IPS-18a (cell line): ENCODE data around the gene GDA.

Source experiments
- H3K27ac ChIP-seq: one replicate; pipeline ENCODE4 v1.5.1; 2013; ENCODE audit warnings: low read length
- H3K27me3 ChIP-seq: one replicate; pipeline ENCODE4 v1.6.1; 2013; ENCODE audit warnings: mild to moderate bottlenecking, low read length; ENCODE audit not compliant: control insufficient read depth, insufficient read depth
- H3K36me3 ChIP-seq: one replicate; pipeline ENCODE4 v1.6.1; 2013; ENCODE audit warnings: low read depth, low read length; ENCODE audit not compliant: control insufficient read depth
- H3K4me1 ChIP-seq: one replicate; pipeline ENCODE4 v1.6.1; 2013; ENCODE audit warnings: low read depth, low read length; ENCODE audit not compliant: control insufficient read depth
- H3K4me3 ChIP-seq: one replicate; pipeline ENCODE4 v1.5.1; 2013; ENCODE audit warnings: low read length
- H3K9ac ChIP-seq: one replicate; pipeline ENCODE4 v1.6.1; 2013; ENCODE audit warnings: mild to moderate bottlenecking, low read length, moderate library complexity
- H3K9me3 ChIP-seq: one replicate; pipeline ENCODE4 v1.6.1; 2013; ENCODE audit warnings: low read depth, low read length; ENCODE audit not compliant: control insufficient read depth

Gene GDA

DNA sequence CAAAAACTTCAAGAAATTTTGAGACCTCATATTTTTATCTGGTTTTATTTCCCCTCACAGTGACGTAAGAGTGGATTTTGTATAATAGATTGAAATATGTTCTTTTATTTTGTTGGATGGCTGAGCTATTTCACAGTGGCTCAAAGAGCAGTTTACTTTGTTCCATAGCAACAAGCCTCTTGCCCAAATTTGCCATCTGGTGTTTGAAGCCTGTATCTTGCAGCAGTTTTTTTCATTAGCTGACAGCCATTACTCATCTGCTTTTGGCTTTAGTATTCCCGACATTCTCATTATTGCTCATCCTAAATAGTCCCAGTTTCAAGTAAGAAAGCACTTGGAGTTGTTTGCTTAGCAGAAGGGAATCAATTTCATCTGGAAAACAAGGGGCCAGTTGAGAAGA, 36.3 kb downstream of the GDA start:
- Histone ChIP-seq H3K4me3 (no peak overlapping the region), H3K4me1 (no peaks in the 10 kb centered on the region), H3K27ac (no peak overlapping the region), H3K9ac (no peak overlapping the region), H3K27me3 (no peaks in the 10 kb centered on the region), H3K36me3 (no peaks in the 10 kb centered on the region), H3K9me3 (peaks cover 5% of the 10 kb centered on the region)

DNA sequence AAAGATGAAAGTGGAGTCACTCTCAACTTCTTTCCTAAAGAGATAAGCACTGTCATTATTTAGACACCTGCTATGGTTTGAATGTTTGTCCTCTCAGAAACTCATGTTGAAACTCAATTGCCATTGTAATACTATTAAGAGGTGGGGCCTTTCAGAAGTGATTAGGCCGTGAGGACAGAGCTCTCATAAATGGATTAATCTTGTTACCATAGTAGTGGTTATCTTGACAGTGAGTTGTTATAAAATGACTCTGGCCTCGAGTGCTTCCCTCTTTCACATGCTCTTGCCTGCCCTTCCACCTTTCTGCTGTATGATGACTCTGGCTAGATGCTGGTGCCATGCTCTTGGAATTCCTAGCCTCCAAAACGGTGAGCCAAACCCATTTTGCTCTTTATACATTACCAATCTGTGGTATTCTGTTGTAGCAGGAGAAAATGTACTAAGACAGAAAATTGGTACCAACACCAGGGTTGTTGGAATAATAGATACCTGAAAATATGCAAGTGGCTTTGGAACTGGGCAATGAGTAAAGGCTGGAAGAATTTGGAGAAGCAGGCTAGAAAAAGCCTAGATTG, 38.0 kb downstream of the GDA start:
- no peaks in the 10 kb centered on the region for H3K27me3 ChIP-seq
- H3K4me3 ChIP-seq: no peak overlapping the region
- H3K9me3 ChIP-seq: peaks cover 5% of the 10 kb centered on the region
- no peaks in the 10 kb centered on the region for H3K4me1 ChIP-seq
- no peak overlapping the region for H3K27ac ChIP-seq
- no peak overlapping the region for H3K9ac ChIP-seq
- no peaks in the 10 kb centered on the region for H3K36me3 ChIP-seq

DNA sequence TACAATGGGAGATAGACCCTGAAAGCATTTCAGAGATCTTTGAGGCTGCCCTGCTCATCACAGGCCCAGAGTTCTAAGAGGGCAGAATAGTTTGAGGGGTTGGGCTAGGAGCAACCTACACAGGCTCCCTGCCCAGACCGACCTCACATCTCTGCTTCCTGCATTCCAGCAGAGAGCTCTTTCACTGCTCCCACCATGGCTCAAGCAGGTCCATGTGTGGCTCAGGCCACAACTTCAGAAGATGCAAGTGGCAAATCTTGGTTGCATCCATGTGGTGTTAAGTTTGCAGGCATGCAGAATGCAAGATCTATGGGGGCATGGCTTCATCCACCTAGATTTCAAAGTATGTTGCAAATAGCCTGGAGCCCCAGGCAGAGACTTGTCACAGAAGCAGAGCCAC, 39.0 kb downstream of the GDA start:
- Histone ChIP-seq H3K4me1 (no peaks in the 10 kb centered on the region), H3K27me3 (no peaks in the 10 kb centered on the region), H3K9ac (no peak overlapping the region), H3K36me3 (no peaks in the 10 kb centered on the region), H3K4me3 (no peak overlapping the region), H3K9me3 (peaks cover 3% of the 10 kb centered on the region), H3K27ac (no peak overlapping the region)

DNA sequence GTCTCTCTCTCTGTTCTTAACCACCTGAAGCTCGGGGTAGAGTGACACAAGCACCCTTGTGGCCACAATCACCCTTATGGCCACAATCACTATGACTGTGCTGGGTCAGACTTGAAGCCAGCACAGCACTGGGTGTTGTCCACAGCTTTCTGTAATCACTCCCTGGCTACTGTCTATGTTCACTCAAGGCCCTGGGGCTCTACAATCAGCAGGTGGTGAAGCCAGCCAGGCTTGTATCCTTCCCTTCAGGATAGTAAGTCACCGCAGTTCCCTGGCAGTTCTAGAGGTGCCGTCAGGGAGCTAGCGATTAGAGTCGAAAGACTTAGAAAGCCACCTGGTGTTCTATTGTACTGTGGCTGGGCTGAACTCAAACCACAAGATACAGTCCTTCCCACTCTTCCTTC, 44.2 kb downstream of the GDA start:
- H3K9ac ChIP-seq: no peak overlapping the region

DNA sequence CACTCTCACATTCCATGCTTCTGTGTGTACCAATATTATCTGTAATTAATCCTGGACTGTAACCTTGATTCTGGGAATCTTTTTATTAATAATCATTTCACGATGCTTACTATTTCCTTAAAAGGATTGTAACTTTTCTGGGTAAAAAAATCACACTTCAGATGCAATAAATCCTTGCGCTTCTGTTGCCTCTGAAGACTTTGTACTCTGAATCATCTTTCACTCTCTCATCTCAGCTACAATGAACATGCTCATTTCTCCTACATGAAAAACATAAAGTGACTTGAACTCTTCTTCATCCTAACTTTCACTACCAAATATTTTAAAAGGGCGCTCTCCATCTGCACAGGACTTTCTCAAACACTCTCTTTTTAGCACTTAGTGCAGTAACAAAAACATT, 50.0 kb downstream of the GDA start:
- Histone ChIP-seq H3K4me3 (no peak overlapping the region), H3K9ac (no peak overlapping the region), H3K36me3 (no peaks in the 10 kb centered on the region), H3K27ac (no peak overlapping the region), H3K27me3 (no peaks in the 10 kb centered on the region), H3K4me1 (no peaks in the 10 kb centered on the region), H3K9me3 (no peaks in the 10 kb centered on the region)

More for the DNA sequence above, 44.2 kb downstream of the GDA start:
- H3K9me3 ChIP-seq: no peaks in the 10 kb centered on the region
- H3K27me3 ChIP-seq: no peaks in the 10 kb centered on the region
- H3K36me3 ChIP-seq: no peaks in the 10 kb centered on the region
- no peaks in the 10 kb centered on the region for H3K4me1 ChIP-seq
- no peak overlapping the region for H3K27ac ChIP-seq
- no peak overlapping the region for H3K4me3 ChIP-seq

DNA sequence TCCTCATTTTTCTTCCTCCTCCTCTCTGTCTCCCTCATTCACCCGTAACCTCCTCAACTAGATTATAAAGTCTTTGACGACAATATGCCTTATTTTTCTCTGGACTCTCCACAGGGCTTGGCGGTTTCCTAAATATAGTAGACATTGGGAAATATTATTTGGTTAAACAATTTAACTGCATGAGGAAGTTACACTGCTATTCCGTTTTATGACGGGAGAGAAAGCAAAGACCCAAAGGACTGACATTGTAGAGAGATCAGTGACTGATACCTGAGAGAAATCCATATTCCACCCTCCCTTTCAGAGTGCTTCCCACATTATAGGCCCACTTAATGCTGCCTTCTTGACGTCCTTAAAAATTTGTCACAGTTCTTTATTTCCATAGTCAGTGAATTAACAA, 51.2 kb downstream of the GDA start:
- H3K36me3 ChIP-seq: no peaks in the 10 kb centered on the region
- H3K27me3 ChIP-seq: no peaks in the 10 kb centered on the region

DNA sequence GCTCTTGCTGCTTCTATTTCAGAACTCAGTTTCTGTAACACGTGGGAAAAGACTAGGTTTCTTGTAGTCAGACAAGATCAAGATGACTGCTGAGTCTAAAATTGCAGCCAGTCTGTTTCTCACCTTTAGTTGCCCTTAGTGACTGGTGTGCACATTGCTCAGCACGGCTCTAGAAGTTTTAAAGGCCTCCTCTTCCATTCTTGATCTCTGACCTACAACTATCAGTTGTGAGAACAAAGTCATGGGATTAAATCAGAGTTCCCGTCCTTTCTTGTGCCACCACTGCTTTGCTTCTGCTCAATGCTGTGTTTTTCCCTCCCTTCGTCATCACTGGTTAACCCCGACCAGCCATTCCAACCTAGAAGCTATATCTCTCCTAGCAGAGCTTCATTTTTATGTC, 52.8 kb downstream of the GDA start:
- H3K36me3 ChIP-seq: no peaks in the 10 kb centered on the region
- no peaks in the 10 kb centered on the region for H3K9me3 ChIP-seq
- no peaks in the 10 kb centered on the region for H3K27me3 ChIP-seq
- H3K27ac ChIP-seq: no peak overlapping the region
- H3K4me3 ChIP-seq: no peak overlapping the region
- no peaks in the 10 kb centered on the region for H3K4me1 ChIP-seq
- H3K9ac ChIP-seq: no peak overlapping the region

More for the DNA sequence above, 51.2 kb downstream of the GDA start:
- H3K9ac ChIP-seq: no peak overlapping the region
- no peak overlapping the region for H3K4me3 ChIP-seq
- H3K9me3 ChIP-seq: no peaks in the 10 kb centered on the region
- no peak overlapping the region for H3K27ac ChIP-seq
- H3K4me1 ChIP-seq: no peaks in the 10 kb centered on the region

DNA sequence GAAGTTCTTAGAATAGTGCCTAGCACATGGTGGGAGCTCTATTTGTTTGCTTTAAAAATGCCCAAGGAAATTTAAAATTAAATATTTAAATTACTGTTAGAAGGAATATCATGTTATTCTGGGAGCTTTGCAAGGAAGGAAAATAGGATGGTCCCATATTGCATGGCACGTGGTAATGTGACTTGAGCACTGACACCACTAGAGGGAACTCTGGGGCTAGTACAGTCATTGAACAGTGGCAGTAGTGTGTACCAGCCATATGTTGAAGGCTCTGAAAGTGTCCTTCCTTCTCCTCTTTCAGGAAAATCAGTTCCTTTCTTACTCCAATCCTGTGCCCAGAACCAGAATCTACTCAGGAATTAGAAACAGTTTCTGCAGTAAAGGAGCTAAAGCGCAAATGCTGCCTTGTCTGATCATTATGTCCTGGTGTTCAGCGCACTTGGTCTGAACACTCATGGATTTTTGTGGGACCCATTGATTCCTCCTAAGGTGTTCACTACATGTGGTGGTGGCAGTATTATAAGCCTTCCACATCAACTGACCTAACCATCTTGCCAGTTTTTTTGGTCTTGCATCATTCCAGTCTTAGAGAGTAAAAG, 54.1 kb downstream of the GDA start:
- Histone ChIP-seq H3K27ac (no peak overlapping the region), H3K27me3 (no peaks in the 10 kb centered on the region), H3K36me3 (no peaks in the 10 kb centered on the region), H3K9ac (no peak overlapping the region), H3K9me3 (no peaks in the 10 kb centered on the region), H3K4me3 (no peak overlapping the region), H3K4me1 (no peaks in the 10 kb centered on the region)

DNA sequence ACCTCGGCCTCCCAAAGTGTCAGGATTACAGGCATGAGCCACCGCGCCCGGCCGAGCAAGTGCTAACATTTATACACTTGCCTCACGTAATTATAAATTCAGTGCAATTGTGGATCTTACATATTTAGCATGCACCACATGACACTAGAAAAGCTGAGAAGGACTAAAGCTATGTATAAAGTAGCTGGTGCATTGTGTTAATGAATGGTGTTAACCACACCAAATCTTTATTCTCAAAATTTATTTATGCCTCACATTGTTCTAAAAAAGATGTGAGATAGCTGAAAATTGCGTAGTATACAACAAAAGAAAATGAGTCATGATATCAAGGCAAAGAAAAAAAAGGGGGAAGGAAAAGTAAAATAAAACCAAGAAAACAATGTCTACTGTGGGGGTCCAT, 54.8 kb downstream of the GDA start:
- Histone ChIP-seq H3K9me3 (no peaks in the 10 kb centered on the region), H3K4me1 (no peaks in the 10 kb centered on the region), H3K4me3 (no peak overlapping the region), H3K36me3 (no peaks in the 10 kb centered on the region), H3K27me3 (no peaks in the 10 kb centered on the region), H3K27ac (no peak overlapping the region), H3K9ac (no peak overlapping the region)

DNA sequence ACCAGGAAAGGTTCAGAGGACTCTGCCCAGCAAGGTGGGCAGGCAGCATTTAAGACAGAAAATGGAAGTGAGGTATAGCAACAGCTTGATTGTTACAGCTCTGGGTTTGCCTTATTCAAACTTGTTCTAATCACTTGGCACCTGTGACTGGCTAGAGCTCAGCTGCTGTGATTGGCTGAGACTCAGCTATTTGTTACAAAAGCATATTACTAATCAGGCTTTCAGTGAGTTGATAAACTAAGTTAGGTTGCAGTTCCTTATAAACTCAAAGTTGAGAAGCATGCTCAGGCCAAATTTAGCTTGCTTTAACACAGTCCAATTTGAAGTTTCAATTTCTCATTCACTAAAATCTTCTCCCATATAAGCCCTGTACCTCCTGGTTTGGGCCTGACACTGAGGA, 56.3 kb downstream of the GDA start:
- H3K4me1 ChIP-seq: no peaks in the 10 kb centered on the region
- H3K36me3 ChIP-seq: no peaks in the 10 kb centered on the region
- no peak overlapping the region for H3K27ac ChIP-seq
- H3K9ac ChIP-seq: no peak overlapping the region
- no peak overlapping the region for H3K4me3 ChIP-seq
- H3K27me3 ChIP-seq: no peaks in the 10 kb centered on the region
- no peaks in the 10 kb centered on the region for H3K9me3 ChIP-seq

DNA sequence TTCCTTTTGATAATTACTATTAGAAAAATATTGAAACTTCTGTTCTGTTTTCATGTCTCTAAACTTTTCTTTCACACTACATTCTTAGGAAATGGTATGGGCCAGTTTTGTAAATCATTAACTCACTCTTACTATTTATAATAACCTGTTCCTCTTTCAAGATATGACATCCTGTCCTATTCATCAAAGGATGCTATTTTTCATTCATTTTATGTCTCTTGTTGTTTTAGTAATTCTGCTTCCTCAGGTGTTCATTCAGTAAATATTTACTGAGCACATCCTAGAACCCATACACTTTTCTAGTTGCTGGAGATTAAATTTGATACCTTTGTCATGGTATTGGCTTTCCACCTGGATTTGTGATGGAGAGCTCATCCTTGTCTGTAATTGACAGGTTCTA, 58.0 kb downstream of the GDA start:
- no peak overlapping the region for H3K27ac ChIP-seq
- H3K9ac ChIP-seq: no peak overlapping the region
- H3K36me3 ChIP-seq: no peaks in the 10 kb centered on the region
- H3K4me1 ChIP-seq: no peaks in the 10 kb centered on the region
- H3K9me3 ChIP-seq: no peaks in the 10 kb centered on the region
- no peak overlapping the region for H3K4me3 ChIP-seq
- H3K27me3 ChIP-seq: no peaks in the 10 kb centered on the region

DNA sequence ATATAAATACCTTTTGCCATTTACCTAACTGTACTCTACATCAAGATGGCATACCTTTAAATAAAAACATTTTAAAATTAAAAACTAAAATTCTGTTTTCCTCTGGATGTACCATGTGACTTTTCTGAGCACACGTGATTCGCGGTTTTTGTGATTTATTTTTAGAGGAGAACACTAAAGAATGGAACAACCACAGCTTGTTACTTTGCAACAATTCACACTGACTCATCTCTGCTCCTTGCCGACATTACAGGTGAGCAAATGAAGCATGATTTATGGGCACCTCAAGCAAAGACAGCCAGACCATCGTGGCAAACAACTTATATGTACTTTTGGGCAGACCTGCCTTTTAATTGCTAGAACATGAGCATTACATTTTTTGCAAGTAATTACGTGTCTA, 61.3 kb downstream of the GDA start:
- H3K36me3 ChIP-seq: no peaks in the 10 kb centered on the region
- no peaks in the 10 kb centered on the region for H3K4me1 ChIP-seq
- no peaks in the 10 kb centered on the region for H3K27me3 ChIP-seq
- no peak overlapping the region for H3K9ac ChIP-seq
- no peak overlapping the region for H3K4me3 ChIP-seq
- no peak overlapping the region for H3K27ac ChIP-seq
- no peaks in the 10 kb centered on the region for H3K9me3 ChIP-seq
